HEK293 (cell line): ENCODE measurements around the gene RTKN2.

ENCODE experiments used
- SETDB1 ChIP-seq: IDR thresholded peaks from one replicate; pipeline ENCODE4 v1.6.1; 2017; ENCODE audit warnings: mild to moderate bottlenecking, low read length, moderate library complexity, mixed read lengths; ENCODE audit not compliant: insufficient read length
- SP3 ChIP-seq: fragments of 450-650 bp; formaldehyde crosslinking; IDR thresholded peaks from 2 replicates; pipeline ENCODE4 v1.5.1; 2016; ENCODE audit warnings: missing biosample characterization, missing genetic modification characterization
- TRIM28 ChIP-seq: IDR thresholded peaks from 2 replicates; pipeline ENCODE4 v1.6.1; 2011; ENCODE audit warnings: low read length, control low read depth, borderline replicate concordance
- ZBTB8A ChIP-seq: fragments of 450-650 bp; formaldehyde crosslinking; IDR thresholded peaks from 2 replicates; pipeline ENCODE4 v1.5.1; 2016; ENCODE audit warnings: missing biosample characterization, missing genetic modification characterization
- ZFP41 ChIP-seq: fragments of 450-650 bp; formaldehyde crosslinking; IDR thresholded peaks from 2 replicates; pipeline ENCODE4 v1.5.1; 2016; ENCODE audit warnings: missing biosample characterization, missing genetic modification characterization, borderline replicate concordance
- ZNF132 ChIP-seq: fragments of 450-650 bp; formaldehyde crosslinking; IDR thresholded peaks from 2 replicates; pipeline ENCODE4 v1.5.1; 2017; ENCODE audit warnings: missing biosample characterization, missing genetic modification characterization, borderline replicate concordance
- ZNF148 ChIP-seq: fragments of 450-650 bp; formaldehyde crosslinking; IDR thresholded peaks from 2 replicates; pipeline ENCODE4 v1.5.0; 2017; ENCODE audit warnings: missing biosample characterization, missing genetic modification characterization, borderline replicate concordance
- ZNF157 ChIP-seq: fragments of 450-650 bp; formaldehyde crosslinking; IDR thresholded peaks from 2 replicates; pipeline ENCODE4 v1.5.1; 2016; ENCODE audit warnings: missing biosample characterization, missing genetic modification characterization
- ZNF274 ChIP-seq, 2 experiments: fragments of 200-500 bp in 1 of 2; fragments of 450-650 bp in 1 of 2; sonication (Bioruptor generic) in 1 of 2; formaldehyde crosslinking in 1 of 2; IDR thresholded peaks; 2 replicates each; pipeline versions ENCODE4 v1.5.1 to v1.6.1; 2014 to 2016; ENCODE audit warnings: borderline replicate concordance in 1 of 2, inconsistent platforms in 1 of 2, low read length in 1 of 2, missing biosample characterization in 1 of 2, missing genetic modification characterization in 1 of 2
- ZNF366 ChIP-seq: fragments of 450-650 bp; formaldehyde crosslinking; conservative IDR thresholded peaks from 2 replicates; pipeline ENCODE4 v1.5.1; 2016; ENCODE audit warnings: missing biosample characterization, missing genetic modification characterization
- ZNF37A ChIP-seq: fragments of 450-650 bp; IDR thresholded peaks from 2 replicates; pipeline ENCODE4 v1.5.1; 2018; ENCODE audit warnings: missing biosample characterization, missing genetic modification characterization
- TF ChIP-seq, protein P1 (sequence below): fragments of 450-650 bp; formaldehyde crosslinking; IDR thresholded peaks from 2 replicates; pipeline ENCODE4 v1.5.1; 2016; ENCODE audit warnings: missing biosample characterization, missing genetic modification characterization
- TF ChIP-seq, protein P2 (sequence below): sonication (generic); formaldehyde crosslinking; IDR thresholded peaks from 2 replicates; pipeline ENCODE4 v1.8.1; 2022; ENCODE audit warnings: mild to moderate bottlenecking, moderate library complexity, missing genetic modification reagents

DNA sequence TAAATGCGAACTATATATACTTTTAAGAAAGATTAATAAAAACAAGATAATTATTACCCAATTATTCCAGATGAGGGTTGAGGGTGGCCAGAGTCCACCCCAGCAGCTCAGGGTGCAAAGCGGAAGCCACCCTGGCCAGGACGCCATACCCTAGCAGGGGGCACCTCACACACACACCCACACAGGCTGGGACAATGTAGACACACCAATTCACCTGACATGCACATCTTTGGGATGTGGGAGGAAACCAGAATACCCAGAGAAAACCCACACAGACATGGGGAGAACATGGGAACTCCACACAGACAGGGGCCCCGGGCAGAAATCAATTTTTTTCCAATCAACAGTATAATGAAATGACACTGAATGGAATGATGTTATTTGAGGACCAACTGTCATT is 86.0 kb downstream of the RTKN2 start:
- TF ChIP-seq SETDB1 (no peak), ZNF366 (no peak), ZNF148 (tag by site-specific recombination) (no peak), ZNF132 (tag by site-specific recombination) (no peak), ZNF157 (tag by site-specific recombination) (no peak), ZBTB8A (tag by site-specific recombination) (no peak), ZNF37A (tag by site-specific recombination) (no peak), ZNF274 (IDR thresholded peaks at IDR 0.05; ENCODE audit: low read length) (no peak), ZNF274 (tag by site-specific recombination; IDR thresholded peaks at IDR 0.05; ENCODE audit: borderline replicate concordance) (no peak), TRIM28 (no peak), ZFP41 (tag by site-specific recombination) (no peak), SP3 (tag by site-specific recombination) (no peak)
- TF ChIP-seq, protein P1, sequence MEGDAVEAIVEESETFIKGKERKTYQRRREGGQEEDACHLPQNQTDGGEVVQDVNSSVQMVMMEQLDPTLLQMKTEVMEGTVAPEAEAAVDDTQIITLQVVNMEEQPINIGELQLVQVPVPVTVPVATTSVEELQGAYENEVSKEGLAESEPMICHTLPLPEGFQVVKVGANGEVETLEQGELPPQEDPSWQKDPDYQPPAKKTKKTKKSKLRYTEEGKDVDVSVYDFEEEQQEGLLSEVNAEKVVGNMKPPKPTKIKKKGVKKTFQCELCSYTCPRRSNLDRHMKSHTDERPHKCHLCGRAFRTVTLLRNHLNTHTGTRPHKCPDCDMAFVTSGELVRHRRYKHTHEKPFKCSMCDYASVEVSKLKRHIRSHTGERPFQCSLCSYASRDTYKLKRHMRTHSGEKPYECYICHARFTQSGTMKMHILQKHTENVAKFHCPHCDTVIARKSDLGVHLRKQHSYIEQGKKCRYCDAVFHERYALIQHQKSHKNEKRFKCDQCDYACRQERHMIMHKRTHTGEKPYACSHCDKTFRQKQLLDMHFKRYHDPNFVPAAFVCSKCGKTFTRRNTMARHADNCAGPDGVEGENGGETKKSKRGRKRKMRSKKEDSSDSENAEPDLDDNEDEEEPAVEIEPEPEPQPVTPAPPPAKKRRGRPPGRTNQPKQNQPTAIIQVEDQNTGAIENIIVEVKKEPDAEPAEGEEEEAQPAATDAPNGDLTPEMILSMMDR = no peak
- TF ChIP-seq, protein P2, sequence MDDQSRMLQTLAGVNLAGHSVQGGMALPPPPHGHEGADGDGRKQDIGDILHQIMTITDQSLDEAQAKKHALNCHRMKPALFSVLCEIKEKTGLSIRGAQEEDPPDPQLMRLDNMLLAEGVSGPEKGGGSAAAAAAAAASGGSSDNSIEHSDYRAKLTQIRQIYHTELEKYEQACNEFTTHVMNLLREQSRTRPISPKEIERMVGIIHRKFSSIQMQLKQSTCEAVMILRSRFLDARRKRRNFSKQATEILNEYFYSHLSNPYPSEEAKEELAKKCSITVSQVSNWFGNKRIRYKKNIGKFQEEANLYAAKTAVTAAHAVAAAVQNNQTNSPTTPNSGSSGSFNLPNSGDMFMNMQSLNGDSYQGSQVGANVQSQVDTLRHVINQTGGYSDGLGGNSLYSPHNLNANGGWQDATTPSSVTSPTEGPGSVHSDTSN (CRISPR knock-in tag) = no peak
